ENCODE measurements around the gene SACM1L.

The SACM1L gene

DNA sequence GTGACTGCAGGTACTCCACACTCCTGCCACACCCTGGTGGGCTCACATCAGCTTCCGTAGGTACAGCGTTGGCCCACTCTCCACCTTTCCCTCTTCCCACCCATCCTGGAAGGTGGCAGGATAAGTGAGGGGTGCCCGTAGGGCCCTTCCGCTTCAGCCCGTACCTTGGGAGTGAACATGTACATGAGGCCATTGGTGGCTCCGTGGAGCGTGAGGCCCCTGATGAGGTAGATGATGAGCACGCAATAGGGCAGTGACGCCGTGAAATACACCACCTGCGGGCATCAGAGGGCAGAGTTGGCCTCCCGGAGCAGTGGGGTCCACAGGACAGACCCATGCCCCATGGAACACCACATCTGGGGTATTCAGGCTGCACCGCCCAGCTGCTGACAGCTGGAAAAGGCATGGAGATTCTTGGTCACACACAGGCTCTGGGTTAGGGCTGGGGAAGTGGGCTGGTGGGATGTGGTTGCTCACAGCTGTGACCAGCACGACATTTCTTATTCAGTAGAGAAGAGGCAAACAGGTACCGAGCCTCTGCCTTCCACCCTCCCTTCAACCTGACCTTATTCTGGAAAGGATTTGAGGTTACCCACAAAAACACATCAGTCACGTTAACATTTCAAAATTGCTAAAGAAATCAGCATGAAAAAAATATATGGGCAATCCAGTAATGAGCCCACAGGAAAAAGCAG lies 83.3 kb downstream of the SACM1L start:
- DNase-seq (ENCODE audit: low read depth), result no peak

DNA sequence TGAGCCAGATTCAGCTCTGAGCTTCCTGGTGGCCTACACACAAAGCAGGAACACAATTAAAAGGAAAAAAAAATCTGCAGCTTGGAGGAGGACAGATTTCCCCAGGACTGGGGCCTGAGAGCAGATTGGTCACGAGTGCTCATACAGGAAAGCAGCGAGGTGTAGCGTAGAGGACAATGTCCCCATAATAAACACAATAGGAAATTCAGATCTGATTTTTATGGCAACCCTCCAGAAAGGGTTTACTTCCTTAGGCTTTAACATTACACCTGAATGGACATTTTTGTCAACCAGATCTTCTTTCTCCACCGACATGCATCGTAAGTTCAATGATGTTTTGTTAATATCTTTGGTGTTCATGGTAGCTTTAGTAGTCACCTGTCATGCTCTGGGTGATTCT lies 83.9 kb downstream of the SACM1L start:
- no peak for DNase-seq (ENCODE audit: low read depth)

DNA sequence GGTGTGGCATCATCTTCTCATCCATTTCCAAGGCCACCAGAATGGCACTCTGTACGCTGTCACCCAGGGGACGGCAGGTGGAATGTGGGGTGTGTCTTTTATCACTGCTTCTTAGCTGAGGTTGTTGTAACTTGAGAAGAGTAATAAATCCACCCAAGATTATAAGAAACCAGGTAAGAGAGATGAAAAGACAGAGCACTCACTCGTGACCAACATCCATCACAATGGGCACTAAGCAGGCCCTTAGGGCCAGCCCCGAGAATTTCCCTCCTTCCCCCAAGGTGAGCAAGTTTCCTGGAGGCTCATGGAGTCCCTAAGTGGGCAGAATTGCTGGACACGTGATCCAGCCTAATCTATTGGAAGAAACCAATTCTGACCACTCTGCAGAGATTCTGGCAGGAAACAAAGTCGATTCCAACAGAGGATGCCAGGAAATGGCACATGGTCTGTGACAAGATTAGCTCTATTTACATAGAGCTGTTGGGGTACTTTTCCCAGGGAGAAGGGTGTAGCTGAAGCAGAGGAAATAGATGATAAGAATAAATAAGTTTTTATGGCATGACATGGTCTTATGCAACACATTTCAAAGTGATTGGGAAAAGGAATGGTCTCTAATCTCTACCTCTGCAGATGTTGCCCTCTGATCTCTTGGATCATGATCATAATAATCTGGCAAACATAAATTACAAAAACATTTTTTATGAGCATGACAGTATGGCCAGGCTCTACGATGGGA lies 84.7 kb downstream of the SACM1L start:
- DNase-seq (ENCODE audit: low read depth), result no peak

DNA sequence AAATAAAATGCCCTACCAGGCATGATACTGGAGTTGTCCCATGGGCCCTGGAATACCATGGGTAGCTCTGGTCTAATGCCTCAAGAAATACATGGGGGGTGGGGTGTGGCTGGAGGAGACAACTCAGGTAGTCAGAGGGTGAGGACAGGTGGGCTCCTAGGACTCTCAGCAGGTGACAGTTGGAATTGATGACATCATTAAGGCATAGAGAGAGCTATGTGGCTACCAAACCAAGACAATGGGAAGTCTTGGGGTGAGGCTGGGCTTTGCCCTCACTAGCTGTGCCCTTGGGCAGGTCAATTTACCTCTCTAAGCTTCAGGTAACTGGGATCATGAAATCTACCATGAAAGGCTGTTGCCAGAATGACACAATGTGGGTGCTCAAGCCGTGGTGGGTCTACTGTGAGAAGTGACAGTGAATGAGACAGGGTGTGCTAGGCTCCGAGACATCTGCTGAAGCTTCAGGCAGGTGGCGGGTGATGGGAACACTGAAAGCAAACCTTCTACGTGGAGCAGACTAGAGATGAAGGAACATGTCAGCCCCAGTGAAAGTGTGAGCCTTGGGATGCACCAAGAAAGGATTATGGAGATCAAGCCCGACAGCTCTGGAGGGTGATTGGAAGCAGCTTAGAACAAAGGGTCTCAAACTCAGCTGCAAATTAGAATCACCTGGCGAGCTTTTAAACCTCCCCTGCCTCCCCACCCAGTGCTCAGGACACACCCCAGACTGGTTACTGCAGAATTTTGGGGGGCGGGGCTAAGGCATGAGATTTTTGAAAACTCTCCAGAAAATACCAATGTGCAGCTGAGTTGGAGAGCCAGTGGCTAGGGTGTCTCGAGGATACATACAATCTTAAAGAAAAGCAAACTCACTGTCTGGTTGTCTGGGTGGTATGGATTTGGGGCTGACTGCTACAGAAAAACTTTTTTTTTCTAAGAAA lies 85.7 kb downstream of the SACM1L start:
- DNase-seq (ENCODE audit: low read depth), result no peak

GRCh38 chr3:45775571-45776300 lies 86.5 kb downstream of the SACM1L start:
- no peak for DNase-seq (ENCODE audit: low read depth)

DNA sequence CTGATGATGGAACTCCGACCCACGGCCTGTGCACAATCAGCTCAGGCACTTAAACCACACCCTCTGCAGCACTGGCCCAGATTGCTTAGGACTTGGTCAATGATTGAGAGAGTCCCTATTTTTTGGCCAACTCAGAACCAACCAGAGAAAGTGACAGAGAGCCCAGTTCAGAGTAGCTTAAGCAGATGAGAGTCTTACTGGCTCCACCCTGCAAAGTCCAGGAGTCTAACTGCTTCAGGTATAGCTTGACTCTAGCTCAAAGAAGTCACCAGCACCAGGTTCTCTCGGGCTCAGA lies 87.1 kb downstream of the SACM1L start:
- no peak for DNase-seq (ENCODE audit: low read depth)

DNA sequence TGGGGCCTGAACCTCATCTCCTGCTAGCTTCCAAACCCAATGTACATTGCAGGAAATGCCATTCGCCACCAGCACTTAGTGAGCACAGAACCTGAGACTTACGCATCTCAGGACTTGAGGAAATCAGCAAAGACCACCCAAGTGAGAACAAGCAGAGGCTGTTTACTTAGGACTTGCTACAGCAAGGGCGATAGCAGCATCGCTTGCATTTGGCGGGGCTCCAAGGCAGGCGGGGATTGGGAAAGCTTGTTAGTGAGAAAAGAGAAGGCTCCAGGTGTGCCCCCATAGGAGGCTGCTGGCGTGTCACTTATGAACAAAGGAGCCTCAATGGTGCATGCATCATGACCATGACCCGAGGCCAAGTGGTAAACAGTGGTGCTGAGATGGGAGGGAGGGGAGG lies 87.4 kb downstream of the SACM1L start:
- DNase-seq (ENCODE audit: low read depth), result no peak

DNA sequence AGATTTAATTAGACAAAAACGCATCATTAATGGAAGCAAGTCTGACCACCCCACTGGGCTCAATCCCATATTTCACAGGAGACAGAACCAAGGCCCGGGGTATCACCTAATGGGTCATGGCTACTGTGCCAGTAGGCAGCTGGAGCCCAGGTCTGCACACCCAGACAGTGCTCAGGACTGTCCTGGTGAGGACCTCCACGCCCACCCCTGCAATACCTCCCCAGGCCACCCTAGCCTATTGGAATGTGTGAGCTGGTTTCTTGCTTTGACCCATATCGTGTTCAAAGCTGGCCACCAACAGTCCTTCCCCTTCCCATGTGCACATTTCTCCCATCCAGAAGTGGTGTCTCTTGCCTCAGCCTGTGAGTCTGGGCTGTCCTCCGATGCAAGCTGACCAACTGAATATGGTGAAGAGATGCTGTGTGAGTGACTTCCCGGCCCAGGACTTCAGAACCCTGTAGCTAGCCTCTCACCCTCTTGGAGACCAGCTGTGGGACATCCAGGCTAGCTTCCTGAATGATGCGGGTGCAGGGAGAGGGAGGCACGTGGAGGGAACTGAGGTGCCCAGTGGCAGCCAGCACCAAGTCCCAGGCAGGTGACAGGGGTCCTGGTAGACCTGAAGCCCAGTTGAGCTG lies 88.0 kb downstream of the SACM1L start:
- no peak for DNase-seq (ENCODE audit: low read depth)

- no peak for DNase-seq (ENCODE audit: low read depth)
These were observed 88.7 kb downstream of the SACM1L start for GRCh38 chr3:45777746-45778386.

GRCh38 chr3:45778761-45779201 lies 89.6 kb downstream of the SACM1L start:
- no peak for DNase-seq (ENCODE audit: low read depth)

DNA sequence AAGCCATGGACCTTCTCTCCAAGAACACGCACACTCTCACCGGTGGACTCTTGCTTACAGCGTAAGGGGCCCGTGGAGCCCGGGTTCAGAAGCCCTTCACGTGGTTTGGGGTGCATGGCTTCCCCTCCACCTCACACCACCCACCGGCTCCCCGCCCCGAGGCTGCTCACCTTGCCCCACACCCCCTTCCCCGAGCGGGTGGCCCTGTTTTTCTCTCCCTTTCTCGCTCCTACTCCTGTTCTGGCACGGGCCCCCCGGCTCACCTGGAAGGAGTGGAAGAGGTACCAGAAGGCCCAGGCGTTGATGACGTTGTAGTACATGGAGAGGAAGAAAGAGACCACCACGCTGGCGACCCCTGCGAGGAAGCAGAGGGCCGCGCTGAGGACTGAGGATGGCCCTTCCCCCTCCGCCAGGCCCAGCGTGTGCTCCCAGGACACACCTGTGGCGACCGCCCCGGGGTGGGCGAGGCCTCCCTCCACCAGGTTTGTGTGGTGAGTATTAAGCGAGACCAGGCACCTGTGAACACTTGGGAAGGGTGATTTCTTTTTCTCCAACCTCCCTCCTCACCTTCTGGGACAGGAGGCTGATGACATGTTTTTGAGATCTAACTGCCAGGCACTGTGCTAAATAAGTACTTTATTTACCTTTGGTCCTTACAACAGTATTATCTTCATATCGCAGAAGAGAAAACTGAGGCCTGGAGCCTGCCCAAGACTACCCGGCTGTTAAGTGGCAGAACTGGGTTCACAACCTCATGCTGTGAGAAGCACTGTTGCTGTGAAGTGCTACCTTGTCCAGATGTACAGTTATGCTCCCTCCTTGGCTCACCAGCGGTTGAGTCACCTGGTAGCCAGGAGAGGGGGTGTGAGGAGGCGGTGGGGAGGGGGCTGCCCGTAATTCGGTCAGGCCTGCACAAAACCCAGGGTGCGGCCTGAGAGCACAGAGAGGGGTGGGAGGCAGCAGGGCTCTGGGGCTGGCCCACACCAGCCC lies 90.8 kb downstream of the SACM1L start:
- DNase-seq (ENCODE audit: low read depth), result no peak

DNA sequence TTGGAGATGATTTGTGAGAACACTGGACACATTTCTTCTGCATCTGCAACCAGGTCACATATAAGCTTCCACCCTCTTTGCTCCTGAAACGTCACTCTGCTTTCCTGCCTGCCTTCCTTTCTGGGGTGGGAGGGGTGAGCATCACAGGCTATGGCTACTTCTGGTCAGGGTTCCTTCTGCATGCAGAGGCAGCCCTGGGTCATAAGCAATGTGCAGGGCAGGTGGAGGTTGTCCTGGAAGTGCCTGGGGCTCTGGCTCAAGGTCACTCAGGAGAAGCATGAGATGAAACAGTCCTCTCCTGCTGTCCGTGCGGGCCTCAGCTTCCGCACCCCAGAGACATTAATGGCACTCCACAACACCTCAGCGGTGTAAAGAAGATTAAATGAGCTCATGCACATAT lies 92.1 kb downstream of the SACM1L start:
- no peak for DNase-seq (ENCODE audit: low read depth)

DNA sequence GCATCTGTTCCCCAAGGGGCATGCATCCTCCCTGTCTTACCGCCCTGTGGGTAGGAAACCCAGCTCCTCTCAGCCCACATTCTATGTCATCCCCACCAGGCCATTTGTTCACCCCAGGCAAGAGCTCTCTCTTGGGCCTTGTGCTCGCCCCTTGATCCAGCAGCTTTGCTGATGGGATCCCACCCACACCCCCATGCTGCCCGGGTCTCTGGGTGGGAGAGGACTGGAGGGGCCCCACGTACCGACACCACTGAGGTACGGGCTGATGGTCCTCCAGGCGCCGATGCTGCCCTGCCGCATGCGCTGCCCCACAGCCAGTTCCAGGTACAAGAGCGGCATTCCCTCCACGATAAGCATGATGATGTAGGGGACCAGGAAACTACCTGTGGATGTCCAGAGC lies 92.6 kb downstream of the SACM1L start:
- DNase-seq (ENCODE audit: low read depth), result no peak

GRCh38 chr3:45782381-45782780 lies 93.2 kb downstream of the SACM1L start:
- DNase-seq (ENCODE audit: low read depth), result no peak

GRCh38 chr3:45783667-45784066 lies 94.5 kb downstream of the SACM1L start:
- no peak for DNase-seq (ENCODE audit: low read depth)

DNA sequence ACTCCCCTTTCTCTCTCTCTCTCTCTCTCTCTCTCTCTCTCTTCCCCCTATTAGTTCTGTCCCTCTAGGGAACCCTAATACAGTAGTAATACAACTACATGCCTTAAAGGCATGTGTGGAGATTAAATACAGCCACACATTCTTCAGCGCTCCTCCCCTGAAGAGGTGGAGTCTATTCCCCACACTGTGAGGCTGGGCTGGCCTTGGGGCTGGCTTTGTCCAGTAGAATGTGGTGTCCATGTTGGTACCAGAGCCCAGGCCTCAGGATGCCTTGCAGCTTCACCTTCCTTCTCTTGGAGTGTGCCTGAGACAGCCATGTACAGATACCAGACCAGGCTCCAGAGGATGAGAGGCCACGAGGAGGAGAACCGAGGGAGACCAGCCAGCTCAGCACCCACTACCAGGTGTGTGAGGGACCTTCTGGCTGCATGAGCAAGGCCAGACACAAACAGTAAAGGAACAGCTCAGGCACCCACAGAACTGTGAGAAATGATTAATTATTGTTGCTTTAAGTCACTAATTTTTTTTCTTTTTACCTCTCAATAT lies 96.5 kb downstream of the SACM1L start:
- no peak for DNase-seq (ENCODE audit: low read depth)

GRCh38 chr3:45786801-45787495 lies 97.8 kb downstream of the SACM1L start:
- no peak for DNase-seq (ENCODE audit: low read depth)

DNA sequence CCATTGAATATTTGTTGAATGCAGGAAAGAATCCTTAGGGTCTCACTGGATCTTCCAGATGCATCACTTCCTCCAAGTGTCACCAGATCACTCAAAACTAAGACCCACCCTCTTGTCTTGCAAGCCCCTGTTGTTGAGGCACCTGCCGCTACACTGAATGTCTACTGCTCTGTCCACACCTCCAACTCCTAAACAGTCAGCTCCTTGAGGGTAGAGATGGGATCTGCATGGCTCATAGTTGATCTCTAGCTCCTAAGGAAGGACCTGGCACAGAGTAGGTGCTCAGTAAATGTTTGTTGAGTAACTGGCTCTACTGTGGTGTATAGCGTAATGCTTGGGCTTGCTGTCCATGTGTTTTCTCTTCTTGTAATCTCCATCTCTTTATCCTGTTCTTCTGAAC lies 98.4 kb downstream of the SACM1L start:
- no peak for DNase-seq (ENCODE audit: low read depth)

DNA sequence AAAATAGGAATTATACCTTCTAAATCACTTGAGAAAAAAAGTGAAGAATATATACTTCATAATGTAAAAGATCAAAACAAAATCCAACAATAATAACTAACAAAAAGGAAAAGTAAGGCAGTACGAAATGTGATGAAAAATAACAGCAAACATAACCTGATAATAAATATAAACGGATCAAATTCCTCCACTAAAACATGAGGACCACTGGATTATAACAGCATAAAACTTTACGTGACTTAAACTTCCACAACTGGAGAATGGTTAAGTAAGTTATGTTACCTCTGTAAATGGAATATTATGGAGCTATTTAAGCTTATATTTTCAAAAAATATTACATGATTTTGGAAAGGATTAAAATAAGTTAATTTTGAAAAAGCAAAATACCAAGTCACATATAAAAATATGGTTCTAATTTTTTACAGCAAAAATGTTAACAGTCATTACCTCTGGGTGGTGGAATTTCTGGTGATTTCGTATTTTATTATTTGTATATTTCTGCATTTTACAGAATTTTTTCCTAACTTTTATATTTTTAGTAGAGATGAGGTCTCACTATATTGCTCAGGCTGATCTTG lies 100.1 kb downstream of the SACM1L start:
- no peak for DNase-seq (ENCODE audit: low read depth)

All from stimulated activated CD8-positive, alpha-beta memory T cell treated with anti-CD3 and anti-CD28 coated beads, Interleukin-4, amount 100 ng/mL, for 24 hours (primary cell).